ENCODE data around the gene ABCG4.

Gene ABCG4

DNA sequence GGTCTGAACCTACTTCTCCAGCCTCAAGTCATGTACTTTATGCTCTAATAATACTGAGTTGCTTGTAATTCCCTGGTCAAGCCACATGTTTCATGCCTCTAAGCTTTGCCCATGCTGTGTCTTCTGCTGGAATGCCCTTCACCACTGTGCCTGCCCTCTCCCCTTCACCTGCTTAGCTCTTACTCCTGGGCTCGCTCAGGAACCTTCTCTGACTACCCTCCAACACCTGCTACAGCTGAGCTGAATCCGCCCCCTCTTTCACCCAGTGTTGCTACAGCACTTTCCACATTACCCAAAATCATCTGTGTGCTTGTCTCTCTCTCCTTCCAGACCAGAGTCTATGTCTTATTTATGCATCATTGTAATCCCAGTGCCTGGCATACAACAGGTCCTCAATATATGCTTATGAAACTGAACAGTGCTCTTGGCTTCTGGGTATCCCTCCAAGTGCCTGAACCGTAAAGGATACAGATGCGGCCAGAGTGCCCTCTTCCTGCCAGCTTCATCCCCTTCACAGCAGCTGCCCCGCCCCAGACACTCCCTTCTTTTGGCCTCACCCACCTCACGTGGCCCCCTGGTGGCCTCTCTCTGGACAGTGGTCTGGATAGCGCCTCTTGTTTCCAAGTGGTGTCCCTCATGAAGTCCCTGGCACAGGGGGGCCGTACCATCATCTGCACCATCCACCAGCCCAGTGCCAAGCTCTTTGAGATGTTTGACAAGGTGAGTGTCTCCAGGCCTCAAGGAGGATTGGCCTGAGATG, 7.1 kb downstream of the ABCG4 start:
- CTCF ChIA-PET = interaction anchor here (0.9 to 14.6 kb wide), 5 partner anchors 11 to 49 kb away, joined by 4 to 139 read pairs (median 23); partner anchors contain the start of gene NLRX1
- POLR2A ChIA-PET = no interaction called here
- no peak for DNase-seq (ENCODE audit: low read depth, low spot score)
- TF ChIP-seq, protein P1, sequence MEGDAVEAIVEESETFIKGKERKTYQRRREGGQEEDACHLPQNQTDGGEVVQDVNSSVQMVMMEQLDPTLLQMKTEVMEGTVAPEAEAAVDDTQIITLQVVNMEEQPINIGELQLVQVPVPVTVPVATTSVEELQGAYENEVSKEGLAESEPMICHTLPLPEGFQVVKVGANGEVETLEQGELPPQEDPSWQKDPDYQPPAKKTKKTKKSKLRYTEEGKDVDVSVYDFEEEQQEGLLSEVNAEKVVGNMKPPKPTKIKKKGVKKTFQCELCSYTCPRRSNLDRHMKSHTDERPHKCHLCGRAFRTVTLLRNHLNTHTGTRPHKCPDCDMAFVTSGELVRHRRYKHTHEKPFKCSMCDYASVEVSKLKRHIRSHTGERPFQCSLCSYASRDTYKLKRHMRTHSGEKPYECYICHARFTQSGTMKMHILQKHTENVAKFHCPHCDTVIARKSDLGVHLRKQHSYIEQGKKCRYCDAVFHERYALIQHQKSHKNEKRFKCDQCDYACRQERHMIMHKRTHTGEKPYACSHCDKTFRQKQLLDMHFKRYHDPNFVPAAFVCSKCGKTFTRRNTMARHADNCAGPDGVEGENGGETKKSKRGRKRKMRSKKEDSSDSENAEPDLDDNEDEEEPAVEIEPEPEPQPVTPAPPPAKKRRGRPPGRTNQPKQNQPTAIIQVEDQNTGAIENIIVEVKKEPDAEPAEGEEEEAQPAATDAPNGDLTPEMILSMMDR (IDR thresholded peaks at IDR 0.05; ENCODE audit: insufficient read depth, low read length, missing control alignments) = peak; percentile 4
- no peak overlapping the region for H3K4me3 ChIP-seq (ENCODE audit: low read depth, low read length)

DNA sequence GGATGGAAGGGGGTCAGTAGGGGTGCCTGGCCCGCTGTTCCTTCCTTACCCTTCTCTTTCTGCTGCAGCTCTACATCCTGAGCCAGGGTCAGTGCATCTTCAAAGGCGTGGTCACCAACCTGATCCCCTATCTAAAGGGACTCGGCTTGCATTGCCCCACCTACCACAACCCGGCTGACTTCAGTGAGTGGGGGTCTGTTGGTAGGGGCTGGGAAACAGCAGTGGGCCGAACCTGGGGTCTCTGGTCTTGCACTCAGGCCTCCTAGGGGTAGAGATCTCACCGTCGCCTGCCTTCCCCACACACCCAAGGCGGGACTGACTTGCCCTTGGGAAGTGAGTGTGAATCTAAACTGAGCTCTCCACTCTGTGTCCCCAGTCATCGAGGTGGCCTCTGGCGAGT, 7.6 kb downstream of the ABCG4 start:
- CTCF ChIA-PET = interaction anchor here (1.2 to 14.6 kb wide), 3 partner anchors 12 to 49 kb away, joined by 5 to 139 read pairs (median 23); partner anchors contain the start of gene NLRX1

DNA sequence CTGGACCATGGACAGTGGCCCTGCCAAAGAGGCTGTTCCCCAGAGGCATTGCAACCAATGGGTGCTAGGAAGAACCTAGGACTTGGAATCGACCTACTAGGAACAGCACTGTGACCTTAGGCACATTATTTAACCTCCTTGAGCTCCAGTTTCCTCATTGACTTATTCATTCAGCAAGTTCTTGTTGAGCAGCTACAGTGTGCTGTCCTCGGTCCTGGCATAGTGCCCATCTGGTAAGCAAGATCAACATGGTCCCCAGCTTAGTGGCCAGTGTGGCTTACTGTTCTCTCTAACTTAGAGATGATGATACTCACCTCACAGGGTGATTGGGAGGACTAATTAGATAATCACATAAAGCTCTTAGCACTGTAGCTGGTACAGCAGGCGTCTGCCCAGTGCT, 8.2 kb downstream of the ABCG4 start:
- POLR2A ChIA-PET = no interaction called here
- no peak overlapping the region for H3K4me3 ChIP-seq (ENCODE audit: low read depth, low read length)
- no peak for DNase-seq (ENCODE audit: low read depth, low spot score)
- CTCF ChIA-PET = interaction anchor here (2.4 to 14.6 kb wide), 2 partner anchors 12 kb away, joined by 23 to 139 read pairs; partner anchors contain the start of gene NLRX1
- TF ChIP-seq, protein P1 (IDR thresholded peaks at IDR 0.05; ENCODE audit: insufficient read depth, low read length, missing control alignments) = no peak

More for the DNA sequence above, 7.6 kb downstream of the ABCG4 start:
- no peak for DNase-seq (ENCODE audit: low read depth, low spot score)
- POLR2A ChIA-PET = no interaction called here
- no peak overlapping the region for H3K4me3 ChIP-seq (ENCODE audit: low read depth, low read length)
- TF ChIP-seq, protein P1 (IDR thresholded peaks at IDR 0.05; ENCODE audit: insufficient read depth, low read length, missing control alignments) = no peak

DNA sequence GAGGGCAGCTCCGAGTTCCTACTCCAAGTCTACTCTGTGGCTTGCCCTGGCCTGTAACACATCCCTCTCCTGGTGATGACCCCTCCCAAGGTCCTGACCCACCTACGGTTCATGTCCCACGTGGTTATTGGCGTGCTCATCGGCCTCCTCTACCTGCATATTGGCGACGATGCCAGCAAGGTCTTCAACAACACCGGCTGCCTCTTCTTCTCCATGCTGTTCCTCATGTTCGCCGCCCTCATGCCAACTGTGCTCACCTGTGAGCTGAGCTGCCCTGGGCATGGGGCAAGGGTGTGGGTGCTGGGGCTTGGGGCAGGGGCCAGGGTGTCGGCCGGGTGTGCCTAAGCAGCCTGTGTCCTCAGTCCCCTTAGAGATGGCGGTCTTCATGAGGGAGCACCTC, 9.6 kb downstream of the ABCG4 start:
- H3K4me3 ChIP-seq (ENCODE audit: low read depth, low read length) = no peak overlapping the region
- POLR2A ChIA-PET = no interaction called here
- DNase-seq (ENCODE audit: low read depth, low spot score) = no peak
- TF ChIP-seq, protein P1 (IDR thresholded peaks at IDR 0.05; ENCODE audit: insufficient read depth, low read length, missing control alignments) = no peak
- CTCF ChIA-PET = interaction anchor here (2.4 to 14.6 kb wide), 2 partner anchors 10 to 14 kb away, joined by 23 to 139 read pairs; partner anchors contain the start of gene NLRX1

DNA sequence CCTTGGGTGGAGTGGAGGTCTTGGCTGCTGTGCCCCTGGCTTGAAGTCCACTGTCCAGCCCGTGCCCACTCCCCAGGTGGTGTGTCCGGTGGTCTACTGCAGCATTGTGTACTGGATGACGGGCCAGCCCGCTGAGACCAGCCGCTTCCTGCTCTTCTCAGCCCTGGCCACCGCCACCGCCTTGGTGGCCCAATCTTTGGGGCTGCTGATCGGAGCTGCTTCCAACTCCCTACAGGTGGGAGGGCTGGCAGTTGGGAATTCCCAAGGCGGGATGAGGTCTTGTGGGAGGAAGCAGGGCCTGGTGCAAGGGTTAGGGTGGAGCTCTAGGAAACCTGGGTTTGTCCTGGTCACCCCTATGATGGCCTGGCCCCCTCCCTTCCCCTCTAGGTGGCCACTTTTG, 11.3 kb downstream of the ABCG4 start:
- POLR2A ChIA-PET = interaction anchor here (0.9 kb wide), 1 partner anchor 9 kb away, joined by 3 read pairs; no protein-coding TSS in a partner anchor

DNA sequence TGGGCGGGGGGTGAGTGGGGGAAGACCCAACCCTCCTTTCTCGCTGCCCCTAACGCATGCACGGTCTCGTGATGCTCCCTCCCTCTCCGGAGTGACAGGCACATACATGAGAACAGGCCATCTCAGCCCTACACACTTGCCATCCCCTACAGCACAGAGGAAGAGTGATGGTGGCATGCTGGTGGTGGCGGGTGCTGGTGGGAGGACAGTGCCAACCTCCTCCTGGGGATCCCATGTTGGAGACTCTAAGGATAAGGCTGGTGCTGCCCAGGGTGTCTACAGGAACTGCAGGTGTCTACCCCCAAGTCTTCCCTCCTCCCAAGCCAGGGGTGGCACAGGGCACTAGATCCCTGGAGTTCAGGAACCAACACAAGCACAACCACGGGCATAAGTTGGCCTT, 13.0 kb downstream of the ABCG4 start:
- DNase-seq (ENCODE audit: low read depth, low spot score) = no peak
- TF ChIP-seq, protein P1 (IDR thresholded peaks at IDR 0.05; ENCODE audit: insufficient read depth, low read length, missing control alignments) = no peak
- ChIA-PET CTCF (interaction anchor here (1.4 kb wide), 1 partner anchor 16 kb away, joined by 5 read pairs; no protein-coding TSS in a partner anchor), POLR2A (no interaction called here)
- H3K4me3 ChIP-seq (ENCODE audit: low read depth, low read length) = no peak overlapping the region

More for the DNA sequence above, 11.3 kb downstream of the ABCG4 start:
- no peak overlapping the region for H3K4me3 ChIP-seq (ENCODE audit: low read depth, low read length)
- TF ChIP-seq, protein P1 (IDR thresholded peaks at IDR 0.05; ENCODE audit: insufficient read depth, low read length, missing control alignments) = no peak
- DNase-seq (ENCODE audit: low read depth, low spot score) = no peak
- CTCF ChIA-PET = interaction anchor here (2.1 to 14.6 kb wide), 3 partner anchors 9 to 37 kb away, joined by 6 to 139 read pairs (median 9); partner anchors contain the start of gene NLRX1

Measured in AG04449 (cell line).